NB4 (cell line): ENCODE measurements around the gene JADE3.
A peak's percentile ranks its signal among the peaks of the same experiment; 100 is the strongest.
"Not testable (repeated sequence)": the region's sequence is repeated elsewhere in the genome, so short reads cannot be mapped to it uniquely, and the experiment has no call there.

ENCODE experiments used
- DNase-seq: peaks from one replicate; pipeline ENCODE4 v3.0.0; 2010; ENCODE audit warnings: low read depth
- H3K4me3 ChIP-seq: one replicate; pipeline ENCODE4 v1.5.1; 2011; ENCODE audit warnings: mild to moderate bottlenecking, low read depth, low read length, moderate library complexity
- MYC ChIP-seq: IDR thresholded peaks from 2 replicates; pipeline ENCODE4 v1.6.1; 2011; ENCODE audit warnings: low read depth, low read length
- POLR2A ChIP-seq: IDR thresholded peaks from 2 replicates; pipeline ENCODE4 v1.6.1; 2011; ENCODE audit warnings: mild to moderate bottlenecking; ENCODE audit not compliant: insufficient read length; ENCODE audit errors: extremely low read depth
- TF ChIP-seq, protein P1 (sequence below): IDR thresholded peaks from 2 replicates; pipeline ENCODE4 v1.6.1; 2011; ENCODE audit warnings: low read depth, low read length
- TF ChIP-seq, protein P2 (sequence below): IDR thresholded peaks from one replicate; pipeline ENCODE4 v1.5.1; 2012; ENCODE audit warnings: low read depth, low read length

The JADE3 gene

DNA sequence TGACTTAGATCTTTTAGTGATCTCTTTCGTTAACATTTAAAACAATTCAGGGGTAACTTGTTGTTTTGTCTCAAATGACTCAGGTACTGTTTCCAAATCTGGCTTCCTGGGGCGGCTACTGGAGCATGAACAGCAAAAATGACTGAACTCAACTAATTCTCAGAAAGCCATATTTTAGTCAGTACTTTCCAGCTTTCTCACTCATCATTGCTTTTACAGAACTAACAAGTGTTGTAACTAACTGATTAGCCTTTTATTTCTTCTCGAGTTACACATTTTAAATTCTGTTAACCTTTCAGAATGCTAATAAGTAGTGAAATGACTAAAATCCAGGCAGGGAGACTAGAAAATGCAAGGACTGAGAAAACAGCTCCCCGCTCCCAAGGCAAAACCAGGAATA, 55.3 kb downstream of the JADE3 start:
- TF ChIP-seq MYC (no peak), POLR2A (no peak)
- TF ChIP-seq, protein P1, sequence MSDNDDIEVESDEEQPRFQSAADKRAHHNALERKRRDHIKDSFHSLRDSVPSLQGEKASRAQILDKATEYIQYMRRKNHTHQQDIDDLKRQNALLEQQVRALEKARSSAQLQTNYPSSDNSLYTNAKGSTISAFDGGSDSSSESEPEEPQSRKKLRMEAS: no peak
- TF ChIP-seq, protein P2, sequence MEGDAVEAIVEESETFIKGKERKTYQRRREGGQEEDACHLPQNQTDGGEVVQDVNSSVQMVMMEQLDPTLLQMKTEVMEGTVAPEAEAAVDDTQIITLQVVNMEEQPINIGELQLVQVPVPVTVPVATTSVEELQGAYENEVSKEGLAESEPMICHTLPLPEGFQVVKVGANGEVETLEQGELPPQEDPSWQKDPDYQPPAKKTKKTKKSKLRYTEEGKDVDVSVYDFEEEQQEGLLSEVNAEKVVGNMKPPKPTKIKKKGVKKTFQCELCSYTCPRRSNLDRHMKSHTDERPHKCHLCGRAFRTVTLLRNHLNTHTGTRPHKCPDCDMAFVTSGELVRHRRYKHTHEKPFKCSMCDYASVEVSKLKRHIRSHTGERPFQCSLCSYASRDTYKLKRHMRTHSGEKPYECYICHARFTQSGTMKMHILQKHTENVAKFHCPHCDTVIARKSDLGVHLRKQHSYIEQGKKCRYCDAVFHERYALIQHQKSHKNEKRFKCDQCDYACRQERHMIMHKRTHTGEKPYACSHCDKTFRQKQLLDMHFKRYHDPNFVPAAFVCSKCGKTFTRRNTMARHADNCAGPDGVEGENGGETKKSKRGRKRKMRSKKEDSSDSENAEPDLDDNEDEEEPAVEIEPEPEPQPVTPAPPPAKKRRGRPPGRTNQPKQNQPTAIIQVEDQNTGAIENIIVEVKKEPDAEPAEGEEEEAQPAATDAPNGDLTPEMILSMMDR: no peak
- H3K4me3 ChIP-seq: no peak overlapping the region
- no peak for DNase-seq

DNA sequence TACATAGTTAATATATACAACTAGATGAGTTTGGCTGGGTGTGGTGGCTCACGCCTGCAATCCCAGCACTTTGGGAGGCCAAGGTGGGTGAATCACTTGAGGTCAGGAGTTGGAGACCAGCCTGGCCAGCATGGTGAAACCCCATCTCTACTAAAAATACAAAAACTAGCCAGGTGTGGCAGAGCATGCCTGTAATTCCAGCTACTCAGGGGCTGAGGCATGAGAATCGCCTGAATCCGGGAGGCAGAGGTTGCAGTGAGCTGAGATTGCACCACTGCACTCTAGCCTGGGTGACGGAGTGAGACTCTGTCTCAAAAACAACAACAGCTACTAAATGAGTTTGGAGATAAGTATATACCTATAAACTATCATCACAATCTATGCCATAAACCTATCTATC, 64.8 kb downstream of the JADE3 start:
- not testable (repeated sequence) for DNase-seq, H3K4me3 ChIP-seq

DNA sequence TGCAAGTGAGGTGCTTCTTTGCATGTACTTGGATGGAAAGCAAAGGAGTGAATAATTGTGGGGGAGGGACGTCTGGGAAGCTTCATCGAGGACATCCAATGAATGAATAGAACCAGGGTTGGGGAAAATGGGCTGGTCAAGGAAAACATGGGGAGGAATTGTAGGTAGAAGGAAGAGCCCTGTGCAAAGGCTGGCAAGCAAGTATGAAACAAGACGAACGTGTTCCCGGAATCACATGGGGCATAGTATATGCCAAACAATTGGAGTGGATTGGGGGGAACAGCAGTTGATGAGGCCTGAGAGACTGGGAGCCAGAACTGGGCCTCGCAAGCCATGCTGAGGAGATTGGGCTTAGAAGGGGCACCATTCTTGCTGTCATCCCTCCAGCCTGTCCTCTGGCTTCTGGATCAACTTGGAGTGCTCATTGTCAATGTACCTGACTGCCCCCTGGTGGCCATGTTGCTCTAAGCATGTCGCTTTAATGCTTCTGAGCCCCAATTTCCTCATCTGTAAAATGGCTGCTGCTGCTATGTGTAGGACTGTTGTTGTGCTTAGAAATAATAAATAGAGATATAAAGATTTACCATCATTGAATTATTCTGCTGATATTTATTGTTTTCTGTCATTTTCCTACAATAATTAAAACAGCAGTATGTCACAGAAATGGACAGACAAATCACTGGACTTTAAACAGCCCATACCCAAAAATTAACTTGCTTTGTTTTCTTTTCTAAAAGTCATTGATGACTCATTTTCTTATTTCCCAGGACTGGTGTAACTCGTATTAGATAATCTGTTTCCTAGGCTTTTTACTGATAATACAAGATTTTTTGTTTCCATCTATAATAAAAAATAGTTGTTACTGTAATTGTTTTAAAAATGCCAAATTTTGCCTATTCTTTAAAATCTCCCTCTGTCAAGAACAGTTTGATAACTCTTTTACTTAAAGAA, 66.4 kb downstream of the JADE3 start:
- TF ChIP-seq, protein P2: peak; percentile 66
- TF ChIP-seq MYC: no peak; the same call in 1 of the 2 replicates
- no peak for TF ChIP-seq POLR2A
- TF ChIP-seq, protein P1: no peak
- DNase-seq: peak; percentile 83
- no peak overlapping the region for H3K4me3 ChIP-seq

DNA sequence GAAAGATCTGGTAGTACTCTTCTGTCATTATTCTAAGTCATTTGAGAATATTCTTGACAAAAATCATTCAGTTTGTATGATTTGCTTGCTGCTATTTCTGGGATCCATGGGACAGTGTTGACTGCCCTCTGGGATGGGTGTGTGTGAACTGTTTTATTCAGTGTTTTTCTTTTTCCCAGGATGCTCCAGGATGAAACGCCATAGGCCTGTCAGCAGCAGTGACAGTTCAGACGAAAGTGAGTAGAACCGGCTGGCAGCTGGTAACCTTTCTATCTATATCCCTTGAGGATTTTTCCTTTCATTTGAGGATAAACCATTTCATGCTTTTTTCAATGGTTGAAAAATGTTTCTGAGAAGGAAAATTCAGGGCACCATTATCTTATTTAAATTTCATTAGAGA, 72.5 kb downstream of the JADE3 start:
- TF ChIP-seq, protein P1: no peak
- TF ChIP-seq, protein P2: no peak
- no peak for TF ChIP-seq POLR2A
- no peak for TF ChIP-seq MYC
- no peak overlapping the region for H3K4me3 ChIP-seq
- DNase-seq: no peak

DNA sequence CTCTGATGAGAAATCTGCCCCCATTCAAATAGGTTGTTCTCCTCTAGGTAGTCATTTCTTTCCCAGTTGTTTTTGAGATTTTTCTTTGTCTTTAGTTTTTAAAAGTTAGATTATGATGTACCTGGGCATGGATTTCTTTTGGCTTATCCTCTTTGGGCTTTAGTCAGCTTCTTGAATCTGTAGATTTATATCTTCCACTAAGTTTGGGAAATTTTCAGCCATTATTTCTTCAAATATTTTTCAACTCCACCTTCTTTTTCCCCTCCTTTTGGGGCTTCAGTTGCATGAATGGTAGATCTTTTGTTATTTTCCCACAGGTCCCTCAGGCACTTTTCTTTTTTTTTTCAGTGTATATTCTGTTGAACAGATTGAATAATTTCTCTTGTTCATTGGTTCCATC, 77.3 kb downstream of the JADE3 start:
- no peak for DNase-seq
- H3K4me3 ChIP-seq: no peak overlapping the region
- TF ChIP-seq, protein P2: no peak
- TF ChIP-seq POLR2A (no peak), MYC (no peak)
- TF ChIP-seq, protein P1: no peak

DNA sequence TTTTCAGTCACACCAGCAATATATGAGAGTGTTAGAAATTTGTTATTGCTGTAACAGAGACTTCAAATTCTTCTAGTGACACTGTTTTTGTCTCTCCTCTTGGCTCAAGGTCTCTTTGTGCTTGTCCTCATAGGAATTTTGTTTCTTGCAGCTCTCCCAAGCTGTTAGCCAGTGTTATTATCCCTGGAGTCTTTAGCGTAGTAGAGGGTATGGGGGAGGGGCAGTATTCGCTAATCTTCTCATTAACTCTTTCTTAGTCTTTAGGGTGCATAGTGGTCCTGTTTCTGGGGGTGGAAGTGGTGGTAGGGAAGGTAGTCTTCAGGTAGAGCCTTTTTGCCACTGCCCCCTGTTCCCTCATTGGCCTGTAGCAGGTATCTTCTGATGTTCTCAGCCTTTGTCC, 79.4 kb downstream of the JADE3 start:
- DNase-seq: no peak

More for the DNA sequence above, 79.4 kb downstream of the JADE3 start:
- H3K4me3 ChIP-seq: no peak overlapping the region
- TF ChIP-seq, protein P2: no peak
- TF ChIP-seq, protein P1: no peak
- TF ChIP-seq POLR2A (no peak), MYC (no peak)
